Cardiac fibroblast (primary cell): ENCODE measurements around the gene HNRNPA1L2.
"Not testable (repeated sequence)": the region's sequence is repeated elsewhere in the genome, so short reads cannot be mapped to it uniquely, and the experiment has no call there.

Experiments used
- DNase-seq, 2 donors: peaks; one replicate each; pipeline versions ENCODE4 v3.0.0 to v3.0.0-alpha.2; 2010; ENCODE audit warnings: low read depth in 2 of 2
- H3K4me3 ChIP-seq, 2 donors: replicated peaks in 1 of 2; 1 replicate in 1 of 2; 2 replicates in 1 of 2; pipeline ENCODE4 v1.5.1; 2011; ENCODE audit warnings: low read depth in 2 of 2, low read length in 2 of 2, mild to moderate bottlenecking in 2 of 2, moderate library complexity in 1 of 2
- CTCF ChIP-seq: IDR thresholded peaks from one replicate; pipeline ENCODE4 v1.5.1; 2011; ENCODE audit warnings: low read depth, mild to moderate bottlenecking, low read length, inconsistent platforms

The HNRNPA1L2 gene

GRCh38 chr13:52664272-52664671 is 22.0 kb downstream of the HNRNPA1L2 start:
- TF ChIP-seq CTCF, result no peak
- DNase-seq, result no peak
- H3K4me3 ChIP-seq, result no peak overlapping the region

GRCh38 chr13:52665325-52665724 is 23.1 kb downstream of the HNRNPA1L2 start:
- DNase-seq, result peak; percentile 47 to 55
- peak; percentile 51 for TF ChIP-seq CTCF

GRCh38 chr13:52669677-52670076 is 27.4 kb downstream of the HNRNPA1L2 start:
- H3K4me3 ChIP-seq, result no peak overlapping the region
- no peak for TF ChIP-seq CTCF
- no peak for DNase-seq

More at GRCh38 chr13:52665325-52665724, 23.1 kb downstream of the HNRNPA1L2 start:
- H3K4me3 ChIP-seq, result no peak overlapping the region

- no peak for DNase-seq
- H3K4me3 ChIP-seq, result no peak overlapping the region
- no peak for TF ChIP-seq CTCF
Measured at GRCh38 chr13:52670726-52671125, 28.5 kb downstream of the HNRNPA1L2 start.

GRCh38 chr13:52673465-52673864 is 31.2 kb downstream of the HNRNPA1L2 start:
- no peak for DNase-seq
- no peak overlapping the region for H3K4me3 ChIP-seq
- no peak for TF ChIP-seq CTCF

GRCh38 chr13:52677823-52678222 is 35.6 kb downstream of the HNRNPA1L2 start:
- DNase-seq, result no peak
- no peak overlapping the region for H3K4me3 ChIP-seq
- TF ChIP-seq CTCF, result no peak

GRCh38 chr13:52685806-52686205 is 43.6 kb downstream of the HNRNPA1L2 start:
- DNase-seq, H3K4me3 ChIP-seq: not testable (repeated sequence)
